Lower leg skin (tissue), 3 donors: ENCODE results near the gene PITPNM3.

ENCODE experiments used
- POLR2A ChIP-seq, 2 donors: fragments of 450-650 bp; IDR thresholded peaks; one replicate each; pipeline ENCODE4 v1.6.1; 2016 to 2017; ENCODE audit warnings: antibody characterized with exemption in 2 of 2, mild to moderate bottlenecking in 1 of 2, moderate library complexity in 1 of 2
- TF ChIP-seq, protein P1 (sequence below), 3 donors: fragments of 450-650 bp; IDR thresholded peaks; one replicate each; pipeline ENCODE4 v1.5.1; 2016; ENCODE audit warnings: antibody characterized with exemption in 3 of 3, mild to moderate bottlenecking in 3 of 3, moderate library complexity in 2 of 3

DNA sequence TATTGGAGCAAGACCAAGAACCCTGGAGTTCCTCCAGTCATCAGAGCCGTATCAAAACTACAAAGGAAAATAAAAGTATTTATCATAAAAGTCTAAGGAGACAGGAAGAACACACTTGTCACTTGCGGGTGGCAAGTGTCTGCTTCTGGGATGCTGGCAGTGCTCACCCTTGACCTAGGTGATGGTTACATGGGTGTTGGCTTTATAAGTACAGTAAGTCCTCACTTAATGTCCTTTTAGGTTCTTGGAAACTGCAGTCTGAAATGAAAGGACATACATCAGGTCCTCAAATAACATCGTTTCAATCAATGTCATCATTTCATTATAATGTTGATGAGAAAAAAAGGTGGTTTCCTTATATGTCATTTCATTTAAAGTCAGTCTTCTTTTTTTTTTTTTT is 118.4 kb downstream of the PITPNM3 start:
- TF ChIP-seq, protein P1, sequence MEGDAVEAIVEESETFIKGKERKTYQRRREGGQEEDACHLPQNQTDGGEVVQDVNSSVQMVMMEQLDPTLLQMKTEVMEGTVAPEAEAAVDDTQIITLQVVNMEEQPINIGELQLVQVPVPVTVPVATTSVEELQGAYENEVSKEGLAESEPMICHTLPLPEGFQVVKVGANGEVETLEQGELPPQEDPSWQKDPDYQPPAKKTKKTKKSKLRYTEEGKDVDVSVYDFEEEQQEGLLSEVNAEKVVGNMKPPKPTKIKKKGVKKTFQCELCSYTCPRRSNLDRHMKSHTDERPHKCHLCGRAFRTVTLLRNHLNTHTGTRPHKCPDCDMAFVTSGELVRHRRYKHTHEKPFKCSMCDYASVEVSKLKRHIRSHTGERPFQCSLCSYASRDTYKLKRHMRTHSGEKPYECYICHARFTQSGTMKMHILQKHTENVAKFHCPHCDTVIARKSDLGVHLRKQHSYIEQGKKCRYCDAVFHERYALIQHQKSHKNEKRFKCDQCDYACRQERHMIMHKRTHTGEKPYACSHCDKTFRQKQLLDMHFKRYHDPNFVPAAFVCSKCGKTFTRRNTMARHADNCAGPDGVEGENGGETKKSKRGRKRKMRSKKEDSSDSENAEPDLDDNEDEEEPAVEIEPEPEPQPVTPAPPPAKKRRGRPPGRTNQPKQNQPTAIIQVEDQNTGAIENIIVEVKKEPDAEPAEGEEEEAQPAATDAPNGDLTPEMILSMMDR (IDR thresholded peaks at IDR 0.05): no peak
- no peak for TF ChIP-seq POLR2A (IDR thresholded peaks at IDR 0.05)
